Measurements from ENCODE around the gene TTC28. TPM values are rescaled to one million over a fixed set of nuclear protein-coding genes. Genes with fewer than 3 reads are reported as not detected.

TTC28 gene
- total RNA-seq, 1 donor from 2014 or later, result 7.9 TPM

DNA sequence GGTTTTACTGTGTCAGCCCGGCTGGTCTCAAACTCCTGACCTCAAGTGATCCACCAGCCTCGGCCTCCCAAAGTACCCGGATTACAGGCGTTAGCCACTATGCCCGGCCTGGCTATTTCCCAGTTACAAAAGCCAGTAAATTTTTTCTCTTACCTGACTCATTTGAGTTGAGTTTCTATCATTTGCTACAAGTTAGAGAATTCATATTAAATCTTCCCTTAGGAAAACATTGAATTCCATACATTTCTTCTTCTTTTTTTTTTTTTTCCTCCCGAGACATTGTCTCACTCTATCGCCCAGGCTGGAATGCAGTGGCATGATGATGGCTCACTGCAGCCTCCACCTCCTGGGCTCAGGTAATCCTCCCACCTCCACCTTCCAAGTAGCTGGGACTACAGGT lies 36.0 kb upstream of the TTC28 start:
- Mint-ChIP-seq H3K4me1 (no peaks in the 10 kb centered on the region), H3K9me3 (peaks cover 4% of the 10 kb centered on the region), H3K27me3 (no peaks in the 10 kb centered on the region), H3K27ac (no peak overlapping the region), H3K36me3 (ENCODE audit: low read depth) (peaks cover 20% of the 10 kb centered on the region), H3K4me3 (no peak overlapping the region)
- DNase-seq (no peak), ATAC-seq (ENCODE audit: low read depth) (no peak)
- POLR2A ChIA-PET, result no interaction called here
- CTCF ChIA-PET, result no interaction called here
- TF ChIP-seq, protein P1, sequence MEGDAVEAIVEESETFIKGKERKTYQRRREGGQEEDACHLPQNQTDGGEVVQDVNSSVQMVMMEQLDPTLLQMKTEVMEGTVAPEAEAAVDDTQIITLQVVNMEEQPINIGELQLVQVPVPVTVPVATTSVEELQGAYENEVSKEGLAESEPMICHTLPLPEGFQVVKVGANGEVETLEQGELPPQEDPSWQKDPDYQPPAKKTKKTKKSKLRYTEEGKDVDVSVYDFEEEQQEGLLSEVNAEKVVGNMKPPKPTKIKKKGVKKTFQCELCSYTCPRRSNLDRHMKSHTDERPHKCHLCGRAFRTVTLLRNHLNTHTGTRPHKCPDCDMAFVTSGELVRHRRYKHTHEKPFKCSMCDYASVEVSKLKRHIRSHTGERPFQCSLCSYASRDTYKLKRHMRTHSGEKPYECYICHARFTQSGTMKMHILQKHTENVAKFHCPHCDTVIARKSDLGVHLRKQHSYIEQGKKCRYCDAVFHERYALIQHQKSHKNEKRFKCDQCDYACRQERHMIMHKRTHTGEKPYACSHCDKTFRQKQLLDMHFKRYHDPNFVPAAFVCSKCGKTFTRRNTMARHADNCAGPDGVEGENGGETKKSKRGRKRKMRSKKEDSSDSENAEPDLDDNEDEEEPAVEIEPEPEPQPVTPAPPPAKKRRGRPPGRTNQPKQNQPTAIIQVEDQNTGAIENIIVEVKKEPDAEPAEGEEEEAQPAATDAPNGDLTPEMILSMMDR (IDR thresholded peaks at IDR 0.05), result no peak
- intact Hi-C loops (cut with micrococcal nuclease), result no loop called here

DNA sequence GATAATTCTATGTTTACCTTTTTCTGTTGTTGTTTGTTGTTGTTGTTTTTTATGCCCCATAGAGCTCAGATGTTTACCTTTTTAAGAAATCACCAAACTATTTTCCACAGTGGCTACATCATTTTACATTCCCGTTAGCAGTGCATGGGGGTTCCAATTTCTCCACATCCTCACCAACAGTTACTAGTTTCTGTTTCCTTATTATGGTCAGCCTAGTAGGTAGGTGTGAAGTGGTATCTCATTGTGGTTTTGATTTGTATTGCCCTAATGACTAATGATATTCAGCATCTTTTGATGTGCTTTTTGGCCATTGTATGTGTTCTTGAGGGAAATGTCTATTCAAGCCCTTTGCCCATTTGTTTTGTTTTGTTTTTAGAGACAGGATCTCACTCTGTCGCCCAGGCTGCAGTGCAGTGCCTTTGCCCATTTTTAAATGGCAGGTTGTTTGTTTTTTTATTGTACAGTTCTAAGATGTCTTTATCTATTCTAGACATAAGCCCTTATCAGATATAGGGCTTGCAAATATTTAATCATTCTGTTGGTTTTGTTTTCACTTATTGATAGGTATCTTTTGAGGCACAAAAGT lies 34.5 kb upstream of the TTC28 start:
- no peak overlapping the region for H3K4me3 Mint-ChIP-seq
- ATAC-seq (ENCODE audit: low read depth) (no peak), DNase-seq (no peak)
- ChIA-PET CTCF (no interaction called here), POLR2A (no interaction called here)
- H3K4me1 Mint-ChIP-seq, result no peaks in the 10 kb centered on the region
- H3K9me3 Mint-ChIP-seq, result peaks cover 4% of the 10 kb centered on the region
- H3K27ac Mint-ChIP-seq, result no peak overlapping the region
- H3K27me3 Mint-ChIP-seq, result no peaks in the 10 kb centered on the region
- TF ChIP-seq, protein P1 (IDR thresholded peaks at IDR 0.05), result no peak
- intact Hi-C loops (cut with micrococcal nuclease), result loop anchor here (5.0 kb wide), 1 partner anchor 37 kb away; the partner anchor contains the start of gene TTC28
- H3K36me3 Mint-ChIP-seq (ENCODE audit: low read depth), result peaks cover 24% of the 10 kb centered on the region

DNA sequence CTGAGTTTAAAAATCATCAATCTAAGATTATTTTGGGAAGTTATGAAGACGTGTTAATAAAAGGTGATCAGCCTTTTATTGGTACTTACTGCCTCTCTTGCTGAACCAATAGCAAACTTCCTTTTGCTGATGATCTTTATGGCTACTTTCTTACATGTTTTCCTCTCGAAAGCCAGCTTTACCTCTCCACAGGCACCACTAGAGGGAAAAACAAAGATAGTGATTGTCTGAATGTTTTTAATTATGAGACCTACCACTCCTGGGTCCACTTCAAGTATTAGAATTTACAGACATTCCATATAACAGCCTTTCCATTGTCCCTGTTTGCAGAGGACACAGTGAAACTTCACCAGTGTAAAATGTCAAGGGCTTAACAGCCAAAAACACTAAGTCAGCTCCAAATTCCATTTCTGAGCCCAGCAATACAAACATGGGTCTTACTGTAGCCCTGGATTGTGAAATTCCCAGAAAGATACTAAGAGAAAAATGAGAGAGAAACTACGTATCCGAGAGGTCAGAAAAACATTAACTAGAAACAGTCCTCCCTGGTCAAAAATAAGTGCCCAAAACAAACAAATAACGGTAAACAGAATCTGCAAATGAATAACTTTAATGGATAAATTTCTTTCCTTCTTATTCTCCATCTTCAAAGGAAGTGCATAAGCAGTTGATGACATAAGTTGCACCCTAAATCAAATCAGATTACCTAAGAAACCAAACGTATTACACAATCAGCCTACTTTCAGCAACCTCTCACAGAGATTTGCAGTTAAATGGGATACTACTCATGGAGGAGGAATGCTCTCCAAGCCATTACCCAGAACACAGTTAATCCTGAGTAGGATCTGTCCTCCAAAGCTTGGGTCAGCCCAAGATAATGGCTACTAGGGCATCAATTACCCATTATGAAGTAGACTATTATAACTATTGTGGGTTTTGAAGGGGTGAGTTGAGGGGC lies 32.5 kb upstream of the TTC28 start:
- DNase-seq, result no peak
- intact Hi-C loops (cut with micrococcal nuclease), result loop anchor here (5.0 kb wide), 1 partner anchor 35 kb away; the partner anchor contains the start of gene TTC28
- Mint-ChIP-seq H3K9me3 (no peaks in the 10 kb centered on the region), H3K27ac (no peak overlapping the region), H3K27me3 (no peaks in the 10 kb centered on the region), H3K4me3 (no peak overlapping the region), H3K4me1 (peaks cover 8% of the 10 kb centered on the region), H3K36me3 (ENCODE audit: low read depth) (peaks cover 22% of the 10 kb centered on the region)
- no peak for ATAC-seq (ENCODE audit: low read depth)
- TF ChIP-seq, protein P1 (IDR thresholded peaks at IDR 0.05), result no peak
- ChIA-PET POLR2A (no interaction called here), CTCF (no interaction called here)

- ATAC-seq (ENCODE audit: low read depth) (no peak), DNase-seq (no peak)
- Mint-ChIP-seq H3K27me3 (no peaks in the 10 kb centered on the region), H3K27ac (no peak overlapping the region), H3K36me3 (ENCODE audit: low read depth) (peaks cover 18% of the 10 kb centered on the region), H3K9me3 (no peaks in the 10 kb centered on the region), H3K4me1 (peaks cover 15% of the 10 kb centered on the region), H3K4me3 (no peak overlapping the region)
- TF ChIP-seq, protein P1 (IDR thresholded peaks at IDR 0.05), result no peak
- POLR2A ChIA-PET, result no interaction called here
- CTCF ChIA-PET, result no interaction called here
- intact Hi-C loops (cut with micrococcal nuclease), result loop anchor here (5.0 kb wide), 1 partner anchor 34 kb away; the partner anchor contains the start of gene TTC28
Observed at GRCh38 chr22:28711341-28711740, 31.7 kb upstream of the TTC28 start.

DNA sequence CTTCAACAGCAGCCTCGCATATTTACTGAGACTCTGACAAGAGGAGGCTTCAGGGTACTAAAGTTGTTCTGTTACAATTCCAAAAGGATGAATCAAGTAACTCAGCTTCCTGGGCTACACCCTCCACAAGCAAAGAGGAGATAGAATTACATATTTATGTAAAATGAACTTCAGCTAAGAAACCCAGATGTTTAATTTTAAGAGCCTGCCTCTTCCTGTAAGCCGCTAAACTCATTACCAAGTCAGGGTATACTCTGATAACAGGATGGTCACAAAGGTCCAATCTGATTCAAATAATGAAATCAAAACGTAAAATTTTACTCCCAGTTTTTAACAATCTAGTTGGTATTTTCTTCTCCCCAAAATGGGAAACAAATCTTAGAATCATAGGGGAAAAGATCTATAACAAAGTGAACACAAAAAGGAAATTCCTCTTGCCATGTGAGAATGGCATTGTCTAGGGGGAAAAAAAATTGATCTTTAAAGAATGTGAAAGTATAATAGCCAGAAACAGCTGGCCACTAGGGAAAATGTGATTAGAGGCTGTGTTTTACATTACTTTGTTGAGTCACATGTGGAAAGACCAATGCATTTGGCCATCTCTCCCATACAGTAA lies 31.0 kb upstream of the TTC28 start:
- DNase-seq (no peak), ATAC-seq (ENCODE audit: low read depth) (no peak)
- Mint-ChIP-seq H3K27me3 (no peaks in the 10 kb centered on the region), H3K36me3 (ENCODE audit: low read depth) (peaks cover 18% of the 10 kb centered on the region), H3K4me1 (peaks cover 22% of the 10 kb centered on the region), H3K4me3 (no peak overlapping the region), H3K27ac (no peak overlapping the region), H3K9me3 (no peaks in the 10 kb centered on the region)
- intact Hi-C loops (cut with micrococcal nuclease), result loop anchor here (5.0 kb wide), 1 partner anchor 33 kb away; the partner anchor contains the start of gene TTC28
- POLR2A ChIA-PET, result no interaction called here
- CTCF ChIA-PET, result no interaction called here
- TF ChIP-seq, protein P1 (IDR thresholded peaks at IDR 0.05), result no peak
